HG03378 (cell line): ENCODE results near the gene SLC22A23.

Experiments used
- ATAC-seq: cut with Tn5 transposase; IDR thresholded peaks from one replicate; pipeline ENCODE4 v1.9.1; 2021; ENCODE audit warnings: mild to moderate bottlenecking, moderate library complexity; ENCODE audit not compliant: unreplicated experiment

SLC22A23 gene

DNA sequence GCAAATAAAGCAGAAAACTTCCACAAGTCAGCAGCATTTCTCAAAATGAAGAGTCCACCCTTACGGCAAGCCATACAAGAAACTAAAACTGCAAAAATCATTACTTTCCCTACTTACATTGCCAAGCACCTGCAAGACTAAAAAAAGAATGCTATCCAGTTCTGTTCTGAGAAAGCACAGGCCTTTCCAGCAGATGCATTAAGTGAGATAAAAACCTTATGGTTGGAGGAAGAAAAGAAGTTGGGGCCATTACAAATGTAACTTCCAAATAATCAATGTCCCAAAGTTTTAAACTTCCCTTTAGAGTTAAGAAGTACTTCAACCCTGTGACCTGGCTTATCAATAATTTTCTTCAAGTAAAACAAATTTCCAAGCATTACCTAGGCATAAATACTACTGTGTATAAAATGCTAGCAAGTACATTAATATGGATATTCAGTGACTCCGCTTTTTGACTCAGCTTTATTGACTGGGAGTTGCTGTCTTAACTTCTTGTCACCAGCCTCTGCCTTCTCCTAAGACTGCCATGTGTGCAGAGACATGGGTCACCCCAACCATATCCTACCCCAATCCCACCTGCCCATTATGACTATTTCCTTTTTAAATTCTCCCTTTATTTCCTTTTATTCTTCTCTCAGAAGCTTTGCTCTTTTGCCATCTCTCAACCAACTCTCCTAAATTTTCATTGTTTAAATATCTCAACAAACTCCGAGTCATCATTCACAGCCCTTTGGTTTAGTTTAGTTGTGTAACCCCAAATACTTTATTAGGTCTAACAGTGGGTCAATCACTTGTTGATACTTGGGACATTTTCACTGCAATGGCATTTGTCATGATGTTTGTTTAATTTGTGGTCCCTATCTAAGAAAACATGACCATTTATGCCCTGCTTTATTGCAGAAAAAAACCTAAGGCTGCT lies 49.7 kb downstream of the SLC22A23 start:
- no peak for ATAC-seq

DNA sequence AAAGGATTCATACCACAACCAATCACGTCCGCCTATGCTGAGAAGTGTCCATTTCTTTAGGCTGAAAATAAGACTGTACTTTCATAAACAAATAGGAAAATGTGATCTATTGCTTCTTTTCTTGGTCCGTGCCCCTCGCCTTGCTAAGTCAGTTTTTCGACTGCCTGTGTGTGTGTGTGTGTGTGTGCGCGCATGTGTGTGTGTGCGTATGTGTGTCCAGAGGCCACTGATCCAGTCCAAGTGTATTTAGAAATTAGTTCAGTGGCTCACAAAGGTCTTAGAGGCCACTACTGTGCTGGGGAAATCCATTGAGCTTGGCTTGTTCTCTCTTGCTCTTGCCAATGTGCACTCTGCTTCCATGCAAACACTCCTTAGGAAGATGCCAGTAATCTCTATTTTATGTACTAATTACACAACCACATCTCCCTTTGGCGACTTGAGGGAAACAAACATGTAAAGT lies 50.5 kb downstream of the SLC22A23 start:
- no peak for ATAC-seq

DNA sequence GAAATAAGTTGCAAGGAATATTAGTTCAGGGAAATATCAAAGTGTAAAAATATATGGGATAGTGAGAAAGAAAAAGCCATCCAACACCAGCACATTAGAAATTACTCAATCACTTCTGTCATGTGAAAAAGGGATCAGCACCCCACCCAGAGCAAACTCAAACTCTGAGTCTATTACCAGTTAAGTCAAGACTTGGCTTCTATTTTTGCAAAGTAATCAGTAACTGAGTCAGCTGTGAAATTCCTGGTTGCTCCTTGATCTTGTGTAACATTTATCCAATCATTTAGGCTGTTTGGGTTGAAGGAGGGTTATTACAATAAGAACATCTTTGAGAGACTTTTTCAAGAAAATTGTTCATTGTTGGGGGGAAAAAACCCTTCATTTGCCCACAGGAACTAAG lies 51.2 kb downstream of the SLC22A23 start:
- ATAC-seq = no peak

DNA sequence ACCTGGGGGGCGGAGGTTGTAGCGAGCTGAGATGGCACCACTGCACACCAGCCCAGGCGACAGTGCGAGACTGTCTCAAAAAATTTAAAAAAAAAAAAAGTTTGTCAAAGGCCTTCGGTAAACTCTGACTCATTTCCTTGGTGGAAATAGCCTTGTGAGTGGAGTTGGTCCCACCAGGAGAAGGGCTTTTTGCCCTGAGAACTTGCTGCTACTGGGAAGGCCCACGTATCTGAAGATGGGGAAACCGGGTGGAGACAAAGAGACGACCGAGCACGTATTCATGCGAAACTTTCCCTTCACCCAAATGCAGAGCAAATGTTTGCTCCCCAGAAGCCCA lies 51.7 kb downstream of the SLC22A23 start:
- ATAC-seq = no peak

DNA sequence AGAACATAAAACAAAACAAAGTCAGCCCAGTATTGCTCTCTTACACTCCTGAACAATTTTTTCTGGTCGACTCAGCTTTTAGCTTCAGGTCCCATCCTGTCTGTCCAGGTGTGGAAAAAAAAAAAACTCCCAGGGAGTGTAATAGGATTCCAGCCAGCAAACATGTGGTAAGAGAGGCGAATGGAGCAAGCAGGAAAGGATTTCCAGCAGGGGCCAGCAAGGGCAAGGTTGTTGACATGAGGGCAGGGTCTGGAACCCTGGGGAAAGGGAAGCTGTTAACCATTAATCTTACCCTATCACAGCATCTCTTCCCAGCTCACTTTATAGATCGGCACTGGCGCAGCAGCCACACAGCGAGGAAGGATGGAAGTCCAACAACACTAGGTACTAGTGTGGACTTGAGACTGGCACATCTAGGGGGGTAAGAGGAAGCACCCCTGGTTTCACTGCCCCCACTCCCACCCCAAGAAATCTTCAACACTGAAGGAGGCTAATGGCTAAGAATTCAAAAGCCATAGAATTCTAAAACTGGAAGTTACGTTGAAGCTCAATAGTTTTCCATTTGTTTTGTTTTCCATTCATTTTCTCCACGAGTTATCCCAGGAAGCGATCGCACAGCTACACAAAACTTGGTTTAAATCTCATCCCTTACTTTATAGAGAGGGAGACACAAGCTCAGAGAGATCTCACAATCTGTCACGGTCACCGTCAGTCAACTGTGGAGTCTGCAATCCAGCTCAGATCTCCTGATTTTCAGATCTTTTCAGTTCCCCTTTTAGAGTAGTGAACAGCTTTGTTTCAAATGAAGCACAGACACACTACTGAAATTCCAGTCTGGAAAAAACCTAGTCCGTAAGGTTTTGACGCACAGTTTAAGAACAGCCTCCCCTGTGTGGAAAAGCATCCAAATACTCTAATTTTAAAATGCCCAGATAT lies 53.3 kb downstream of the SLC22A23 start:
- ATAC-seq = no peak

DNA sequence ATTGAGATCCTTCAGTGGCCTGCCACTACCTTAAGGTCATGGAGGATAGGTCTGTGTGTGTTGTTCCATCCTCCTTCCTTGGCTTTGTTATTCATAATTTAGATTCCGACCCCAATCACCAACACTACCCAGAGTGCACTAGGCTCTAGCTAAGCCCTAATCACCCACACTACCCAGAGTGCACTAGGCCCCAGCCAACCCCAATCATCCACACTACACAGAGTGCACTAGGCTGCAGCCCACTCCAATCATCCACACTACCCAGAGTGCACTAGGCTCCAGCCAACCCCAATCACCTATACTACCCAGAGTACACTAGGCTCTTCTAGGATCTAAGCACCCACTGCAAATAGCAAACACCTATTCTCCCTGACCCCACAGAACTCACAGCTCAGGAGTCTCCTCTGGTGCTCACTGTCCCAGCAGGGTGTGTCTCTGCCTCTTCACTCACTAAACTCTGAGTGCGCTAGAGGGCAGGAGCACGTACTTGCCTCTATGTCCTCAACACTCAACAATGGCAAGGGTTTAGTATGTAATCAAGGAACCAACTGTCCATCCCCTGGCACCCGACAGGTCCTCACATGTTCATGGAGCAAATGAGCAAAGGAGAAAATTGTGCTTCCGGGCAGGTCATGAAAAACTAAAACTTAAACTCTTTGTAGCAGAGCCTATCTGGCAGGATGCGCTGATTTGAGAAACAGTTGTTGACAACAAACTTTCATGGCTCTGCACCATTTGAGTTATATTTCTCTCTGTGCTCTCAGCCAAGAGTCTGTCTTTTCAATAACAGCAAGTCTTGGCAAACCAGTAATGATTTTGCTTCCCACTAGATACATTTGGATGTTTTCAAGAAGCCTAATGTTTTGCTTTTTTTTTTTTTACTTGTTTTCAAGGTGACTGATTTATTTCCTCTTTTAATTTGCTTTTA lies 54.3 kb downstream of the SLC22A23 start:
- ATAC-seq = no peak

DNA sequence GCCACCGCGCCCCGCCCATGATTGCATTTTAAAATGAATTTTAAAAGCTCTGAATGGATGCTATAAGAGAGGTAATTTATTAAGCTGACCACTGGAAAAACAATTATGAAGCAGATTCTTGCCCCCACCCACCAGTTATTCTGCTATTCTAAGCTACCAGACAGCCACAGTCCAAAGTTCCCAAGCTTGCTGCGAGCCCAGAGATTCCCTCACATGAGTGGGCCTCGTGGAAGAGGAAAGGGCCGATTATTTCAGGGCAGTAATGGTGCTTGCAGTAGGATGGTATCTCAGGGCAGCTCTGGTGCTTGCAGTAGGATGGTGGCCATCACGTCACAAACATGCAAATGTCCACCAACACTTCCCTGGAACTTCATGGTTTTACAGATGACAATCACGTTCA lies 56.7 kb downstream of the SLC22A23 start:
- no peak for ATAC-seq

DNA sequence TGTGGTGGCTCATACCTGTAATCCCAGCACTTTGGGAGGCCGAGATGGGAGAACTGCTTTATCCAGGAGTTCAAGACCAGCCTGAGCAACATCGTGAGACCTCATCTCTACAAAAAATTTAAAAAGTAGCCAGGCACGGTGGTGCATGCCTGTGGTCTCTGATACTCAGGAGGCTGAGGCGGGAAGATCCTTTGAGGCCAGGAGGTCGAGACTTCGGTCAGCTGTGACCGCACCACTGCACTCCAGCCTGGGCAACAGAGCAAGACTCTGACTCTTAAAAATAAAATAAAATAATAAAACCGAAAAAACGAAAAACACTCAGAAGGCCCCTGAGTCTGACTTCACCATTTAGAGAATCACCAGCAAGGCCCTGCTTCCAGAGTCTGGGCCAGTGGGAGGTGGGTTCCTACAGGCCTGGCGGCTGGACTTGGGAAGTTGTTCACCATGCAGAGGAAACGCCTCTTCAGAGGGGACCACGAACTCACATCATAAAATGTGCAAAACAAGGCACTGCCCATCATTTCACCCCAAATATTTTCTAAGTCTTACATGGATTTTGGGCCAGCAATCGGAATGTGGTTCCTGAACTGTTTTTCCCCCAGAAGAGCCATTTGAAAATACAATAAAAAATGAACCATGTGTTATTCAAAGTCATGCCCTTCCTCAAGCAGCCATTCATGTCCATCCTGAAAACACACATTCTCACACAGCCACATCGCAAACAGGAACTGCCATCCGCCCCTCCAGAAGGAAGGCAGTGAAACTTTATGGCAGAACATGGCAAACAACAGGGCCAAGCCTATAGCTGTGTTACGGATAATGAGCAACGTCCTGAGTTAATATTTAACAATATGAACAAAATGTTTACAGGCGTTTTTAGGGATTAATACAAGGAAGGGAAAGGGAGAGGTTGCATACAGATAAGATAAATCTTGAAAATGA lies 57.8 kb downstream of the SLC22A23 start:
- ATAC-seq = no peak

DNA sequence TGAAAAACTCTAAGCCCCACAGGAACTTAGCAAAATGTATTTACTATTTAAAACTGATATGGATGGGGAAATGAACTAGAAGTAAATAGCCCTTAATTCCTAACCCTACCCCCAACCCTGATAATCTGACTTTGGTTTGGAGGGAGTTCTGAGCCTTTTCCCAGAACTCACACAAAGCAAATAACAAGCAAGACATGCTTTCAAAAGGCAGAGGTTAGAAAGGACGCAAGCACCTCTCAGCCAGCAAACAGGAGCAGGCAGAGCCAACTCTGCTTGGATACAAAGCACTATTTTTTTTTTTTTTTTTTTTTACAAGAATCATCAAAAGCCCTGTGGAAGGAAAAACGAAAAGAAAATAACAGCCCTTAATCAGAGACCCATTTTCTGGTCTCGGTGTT lies 58.7 kb downstream of the SLC22A23 start:
- ATAC-seq = no peak

DNA sequence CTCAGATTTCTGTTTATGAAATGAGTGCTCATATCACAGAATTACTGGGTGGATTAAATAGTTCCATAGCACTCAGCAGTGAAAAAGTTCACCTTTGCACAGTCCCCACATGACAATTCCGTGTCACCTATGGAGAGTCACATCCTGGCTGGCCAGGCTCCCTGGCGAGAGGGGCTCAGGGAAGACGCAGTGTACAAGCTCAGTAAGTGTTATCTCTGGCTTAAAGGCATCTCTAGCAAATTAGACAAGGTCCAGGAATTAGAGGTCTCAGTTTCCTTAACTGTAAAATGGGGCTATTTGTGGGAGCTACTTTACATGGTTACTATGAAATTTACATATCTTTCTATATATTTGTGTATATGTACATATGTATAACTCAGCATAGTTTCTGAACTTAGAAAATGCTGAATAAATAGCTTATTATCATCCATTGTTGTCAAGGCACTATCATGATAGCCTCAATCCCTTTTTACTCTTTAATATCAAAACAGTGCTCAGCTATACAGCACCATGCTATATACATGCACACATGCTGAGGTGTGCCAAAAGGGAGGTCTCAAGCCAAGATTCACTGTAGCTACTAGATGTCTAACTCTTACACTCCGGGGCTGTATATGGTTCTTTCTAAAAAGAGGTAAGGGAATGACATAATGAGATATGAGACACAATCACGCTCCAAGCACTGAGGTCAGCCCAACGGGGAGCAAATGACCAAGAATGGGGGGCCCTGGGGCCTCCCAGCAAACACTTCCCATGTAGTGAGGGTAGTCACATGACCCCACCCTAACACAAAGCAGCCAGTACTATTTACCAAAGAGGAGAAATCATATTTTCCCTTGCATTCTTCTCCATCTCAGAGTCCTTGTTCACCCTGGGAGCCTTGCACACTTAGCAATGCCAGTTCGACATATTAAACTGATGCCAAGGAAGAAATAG lies 59.4 kb downstream of the SLC22A23 start:
- no peak for ATAC-seq

DNA sequence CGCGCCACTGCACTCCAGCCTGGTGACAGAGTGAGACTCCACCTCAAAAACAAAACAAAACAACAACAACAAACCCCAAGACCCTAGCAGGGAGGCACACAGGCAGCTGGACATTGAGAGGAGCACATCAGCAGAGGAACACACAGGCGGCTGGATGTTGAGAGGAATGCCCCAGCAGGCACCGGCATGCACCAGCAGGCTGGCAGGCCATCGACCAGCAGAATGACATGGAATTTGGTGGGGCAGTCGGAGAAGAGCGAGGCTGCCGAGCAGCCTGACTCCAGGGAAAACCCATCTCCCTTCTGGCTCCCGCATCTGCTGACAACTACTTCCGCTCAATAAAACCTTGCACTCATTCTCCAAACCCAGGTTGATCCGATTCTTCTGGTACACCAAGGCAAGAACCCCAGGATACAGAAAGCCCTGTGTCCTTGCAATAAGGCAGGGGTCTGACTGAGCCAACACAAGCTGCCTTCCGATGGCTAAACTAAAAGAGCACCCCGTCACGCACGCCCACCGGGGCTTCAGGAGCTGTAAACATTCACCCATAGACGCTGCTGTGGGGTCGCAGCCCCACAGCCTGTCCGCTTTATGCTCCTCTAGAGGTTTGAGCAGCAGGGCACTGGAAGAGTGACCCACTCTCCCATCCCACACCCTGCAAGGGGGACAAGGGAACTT lies 60.2 kb downstream of the SLC22A23 start:
- ATAC-seq = no peak

DNA sequence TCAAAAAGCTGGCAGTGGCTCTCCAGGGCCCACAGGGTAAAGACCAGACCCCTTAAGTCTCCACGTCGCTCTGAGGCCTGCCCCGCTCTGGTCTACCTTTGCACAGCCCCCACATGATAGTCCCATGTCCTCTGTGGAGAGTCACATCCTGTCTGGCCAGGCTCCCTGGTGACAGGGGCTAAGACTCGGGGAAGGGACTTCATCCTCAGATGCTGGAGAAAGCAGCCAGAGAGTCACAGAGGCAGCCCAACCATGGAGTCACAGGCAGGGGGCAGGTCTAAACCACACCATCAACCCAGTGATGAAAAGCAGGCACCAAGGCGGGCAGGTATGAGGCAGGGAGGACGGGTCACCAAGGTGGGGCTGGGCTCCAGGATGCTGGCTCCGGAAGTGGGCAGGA lies 62.2 kb downstream of the SLC22A23 start:
- ATAC-seq = no peak

DNA sequence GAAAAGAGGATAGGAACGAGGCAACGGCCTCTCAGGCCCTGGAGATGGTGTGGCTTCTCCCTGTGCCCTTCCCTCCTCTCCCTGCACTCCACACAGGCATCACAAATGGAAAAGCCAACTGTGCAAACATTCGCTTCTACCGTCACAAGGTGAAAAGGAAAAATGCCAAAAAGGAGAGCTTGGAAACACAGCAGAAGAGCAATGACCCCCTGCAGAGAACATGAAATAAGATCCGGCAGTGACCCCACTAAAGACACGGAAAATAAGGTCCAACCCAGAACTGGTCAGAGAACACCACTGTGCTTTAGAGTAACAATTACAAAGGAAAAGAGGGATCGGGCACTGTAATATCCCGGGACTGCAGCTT lies 63.0 kb downstream of the SLC22A23 start:
- ATAC-seq = no peak

DNA sequence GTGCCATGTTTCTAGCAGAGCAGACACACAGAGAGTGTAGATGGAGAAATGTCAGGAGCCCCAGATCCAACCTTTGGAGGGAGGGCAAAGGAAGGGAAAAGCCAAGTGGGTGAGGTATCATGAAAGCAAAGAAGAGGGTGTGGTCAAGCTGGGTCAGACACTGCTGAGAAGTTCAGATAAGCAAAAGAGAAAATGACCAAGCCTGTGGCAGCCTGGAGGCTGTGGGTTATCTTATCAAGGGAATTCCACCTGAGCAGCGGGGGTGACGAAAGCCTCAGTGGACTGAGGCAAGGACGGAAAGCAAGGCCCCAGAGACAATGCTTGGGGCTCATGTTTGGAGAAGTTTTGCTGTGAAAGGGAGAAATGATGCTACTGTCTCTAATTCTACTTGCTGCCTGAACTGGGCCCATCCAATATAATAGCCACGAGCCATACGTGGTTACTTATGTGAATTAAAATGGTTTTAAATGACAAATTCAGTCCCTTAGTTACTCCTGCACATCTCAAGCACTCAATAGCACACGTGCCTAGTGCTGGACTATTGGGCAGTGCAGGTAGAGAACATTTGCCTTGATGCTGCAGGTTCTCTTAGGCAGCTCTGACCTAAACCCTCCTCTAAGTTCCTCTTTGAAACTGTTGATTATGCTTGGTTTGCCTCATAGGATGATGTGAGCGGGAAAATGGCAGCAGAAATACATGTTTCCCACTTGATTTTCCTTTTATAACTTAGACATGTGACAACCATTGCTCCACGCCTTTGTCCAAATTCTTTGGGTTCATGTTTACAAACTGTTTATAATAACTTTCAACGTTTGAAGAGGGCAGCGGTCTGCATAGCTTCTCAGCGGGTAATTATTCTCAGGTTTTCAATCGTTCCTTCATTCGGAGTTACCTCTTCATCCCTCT lies 63.7 kb downstream of the SLC22A23 start:
- no peak for ATAC-seq

DNA sequence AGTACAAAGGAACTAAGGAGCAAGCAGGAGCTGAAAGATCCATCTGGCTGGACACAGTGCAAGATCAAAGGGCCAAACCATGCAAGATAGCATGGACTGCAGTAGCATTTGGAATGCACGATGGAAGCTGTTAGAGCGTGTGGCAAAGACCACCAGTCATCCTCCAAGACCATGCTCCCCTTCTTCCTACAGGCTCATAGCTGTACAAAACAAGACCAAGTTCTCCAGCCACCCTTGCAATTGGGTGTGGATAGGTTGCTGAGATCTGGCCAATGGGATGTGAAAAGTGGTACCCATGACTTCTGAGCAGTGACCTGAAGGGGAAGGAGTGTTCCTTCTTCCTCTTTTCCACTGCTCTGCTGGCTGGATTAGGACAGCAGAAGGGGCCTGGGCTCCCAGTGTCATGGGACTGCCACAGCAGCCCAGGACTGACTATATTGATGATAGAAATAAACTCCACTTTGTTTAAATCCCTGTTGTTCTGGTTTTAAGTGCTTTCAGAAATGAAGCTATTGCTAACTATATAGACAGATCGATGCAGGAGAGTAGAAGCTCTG lies 64.9 kb downstream of the SLC22A23 start:
- ATAC-seq = no peak

DNA sequence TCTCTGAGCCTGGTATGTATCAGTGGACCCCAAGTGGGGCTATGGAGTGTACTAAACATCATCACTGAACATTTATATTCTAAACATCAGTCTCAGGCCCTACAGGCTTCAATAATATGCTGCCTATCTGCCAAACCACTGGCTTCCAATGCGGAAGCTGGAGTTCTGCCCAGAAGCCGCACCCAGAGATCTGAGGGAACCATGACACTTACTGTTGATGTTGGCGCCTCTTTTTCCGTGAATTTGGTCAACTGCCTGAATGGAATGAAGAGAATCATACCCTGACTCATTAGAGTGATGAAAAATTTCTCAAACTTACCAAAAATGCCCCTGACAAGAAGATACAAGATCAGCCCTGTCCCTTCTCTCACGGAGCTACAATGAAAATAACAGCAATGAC lies 66.2 kb downstream of the SLC22A23 start:
- ATAC-seq = no peak
